ENCODE results near the gene RABL3. TPM values are rescaled to one million over a fixed set of nuclear protein-coding genes. Genes with fewer than 3 reads are reported as not detected.

RABL3 gene
- total and polyA plus RNA-seq, 2 of the 4 experiments (the other 2 are of a cell fraction) = 5.3 to 17.0 TPM

GRCh38 chr3:120749843-120750242 lies 7.5 kb upstream of the RABL3 start:
- Histone ChIP-seq H2BK15ac (ENCODE audit: low read depth, low read length) (no peak overlapping the region), H3K56ac (ENCODE audit: extremely low read depth, insufficient read depth, low read length) (no peak overlapping the region; the same call in 1 of the 2 replicates), H3K27ac (ENCODE audit: insufficient read depth, low read length) (no peak overlapping the region), H3K4me2 (ENCODE audit: low read depth, low read length) (peak overlapping the region; percentile 41; the same call in 1 of the 2 replicates), H3K36me3 (ENCODE audit: control insufficient read depth, insufficient read depth, low read length) (peaks cover 7% of the 10 kb centered on the region), H2BK120ac (ENCODE audit: low read depth, low read length) (no peak overlapping the region), H3K4ac (ENCODE audit: low read depth, low read length) (no peak overlapping the region), H2AK9ac (replicated peaks; ENCODE audit: low read depth, low read length, poor library complexity) (no peak overlapping the region), H2AK5ac (ENCODE audit: low read depth, low read length) (no peak overlapping the region), H2BK20ac (ENCODE audit: low read depth, low read length) (no peak overlapping the region), H3K9ac (ENCODE audit: low read depth, low read length) (no peak overlapping the region), H2BK5ac (ENCODE audit: low read depth, low read length, poor library complexity, severe bottlenecking) (peak overlapping the region; percentile 39), H3K18ac (ENCODE audit: low read depth, low read length) (no peak overlapping the region), H3K14ac (replicated peaks; ENCODE audit: low read depth, low read length) (no peak overlapping the region), H2AFZ (replicated peaks; ENCODE audit: low read length, poor library complexity) (no peak overlapping the region), H3K9me3 (ENCODE audit: control insufficient read depth, insufficient read depth, low read length) (no peaks in the 10 kb centered on the region), H4K20me1 (ENCODE audit: insufficient read depth, low read length) (no peaks in the 10 kb centered on the region), H3K79me1 (ENCODE audit: low read depth in 1 of 2, low read length in 2 of 2) (peaks cover 26 to 28% of the 10 kb centered on the region in 2 experiments), H3K27me3 (ENCODE audit: control insufficient read depth, insufficient read depth, low read length) (no peaks in the 10 kb centered on the region), H4K5ac (ENCODE audit: low read depth, low read length) (no peak overlapping the region), H3K23ac (ENCODE audit: low read depth, low read length) (no peak overlapping the region), H3K4me1 (ENCODE audit: control insufficient read depth, insufficient read depth, low read length) (no peaks in the 10 kb centered on the region; the same call in 1 of the 2 replicates), H4K91ac (ENCODE audit: insufficient read depth, low read depth, low read length) (no peak overlapping the region), H4K8ac (ENCODE audit: low read depth in 2 of 2, low read length in 2 of 2) (no peak overlapping the region), H3K9me1 (ENCODE audit: insufficient read depth, low read length) (no peaks in the 10 kb centered on the region), H3K4me3 (ENCODE audit: insufficient read depth, low read depth, low read length) (no peak overlapping the region)
- TF ChIP-seq MXI1 (IDR thresholded peaks at IDR 0.05; ENCODE audit: borderline replicate concordance, low read depth, low read length) (no peak), RAD21 (IDR thresholded peaks at IDR 0.05; ENCODE audit: low read length) (no peak), USF2 (IDR thresholded peaks at IDR 0.05; ENCODE audit: low read depth, low read length) (no peak), SMC3 (IDR thresholded peaks at IDR 0.05; ENCODE audit: low read depth, low read length) (no peak), CHD1 (IDR thresholded peaks at IDR 0.05; ENCODE audit: low read depth, low read length) (no peak), POLR2A (IDR thresholded peaks at IDR 0.05; ENCODE audit: low read depth, low read length) (no peak), FOS (IDR thresholded peaks at IDR 0.05; ENCODE audit: low read depth, low read length) (no peak), NFE2L2 (IDR thresholded peaks at IDR 0.05; ENCODE audit: low read depth, low read length) (no peak), ELK1 (IDR thresholded peaks at IDR 0.05; ENCODE audit: borderline replicate concordance, low read depth, low read length) (no peak), BHLHE40 (IDR thresholded peaks at IDR 0.05; ENCODE audit: low read depth, low read length) (no peak), MAFK (IDR thresholded peaks at IDR 0.05; ENCODE audit: low read depth, low read length) (no peak), CEBPB (IDR thresholded peaks at IDR 0.05; ENCODE audit: low read depth, low read length) (no peak), RFX5 (IDR thresholded peaks at IDR 0.05; ENCODE audit: low read depth, low read length) (no peak), RCOR1 (IDR thresholded peaks at IDR 0.05; ENCODE audit: insufficient replicate concordance, low read length) (no peak), CTCF (conservative IDR thresholded peaks at IDR 0.05; ENCODE audit: low read depth, low read length) (no peak), MAZ (IDR thresholded peaks at IDR 0.05; ENCODE audit: borderline replicate concordance, low read depth, low read length) (no peak)
- dilution Hi-C loops (cut with HindIII; ENCODE audit: low sequenced_read_pairs, unreplicated experiment) = no loop called here
- CTCF ChIA-PET = no interaction called here
- BruUV-seq (replicated peaks) = no TSS peak
- in situ Hi-C loops (cut with MboI; ENCODE audit: low sequenced_read_pairs) = no loop called here
- DNase-seq (no peak), ATAC-seq (ENCODE audit: low read depth) (no peak)
- POLR2A ChIA-PET (ENCODE audit: unreplicated experiment) = no interaction called here
- no CpG with 5 or more reads among the region's 1 CpG for WGBS, 2 experiments (ENCODE audit: extremely low coverage in 2 of 2, insufficient read length in 1 of 2)
- intact Hi-C loops (cut with micrococcal nuclease) = no loop called here
